GM19238 (cell line): ENCODE results near the gene OR5H14.
"Not testable (repeated sequence)": the region's sequence is repeated elsewhere in the genome, so short reads cannot be mapped to it uniquely, and the experiment has no call there.

Experiments
- DNase-seq: peaks from one replicate; pipeline ENCODE4 v3.0.0; 2011; ENCODE audit warnings: low spot score; ENCODE audit not compliant: insufficient read length

Gene OR5H14

GRCh38 chr3:98196293-98196692 lies 49.0 kb downstream of the OR5H14 start:
- DNase-seq, result not testable (repeated sequence)

GRCh38 chr3:98199020-98199419 lies 51.7 kb downstream of the OR5H14 start:
- DNase-seq, result no peak
